NK-92 (cell line): ENCODE measurements around the gene RSPH10B2.
"Not testable (repeated sequence)": the region's sequence is repeated elsewhere in the genome, so short reads cannot be mapped to it uniquely, and the experiment has no call there.

Experiments
- DNase-seq: peaks from one replicate; lab custom pipeline; 2025; ENCODE audit not compliant: unreplicated experiment; lab: John Stamatoyannopoulos, UW

Gene RSPH10B2

DNA sequence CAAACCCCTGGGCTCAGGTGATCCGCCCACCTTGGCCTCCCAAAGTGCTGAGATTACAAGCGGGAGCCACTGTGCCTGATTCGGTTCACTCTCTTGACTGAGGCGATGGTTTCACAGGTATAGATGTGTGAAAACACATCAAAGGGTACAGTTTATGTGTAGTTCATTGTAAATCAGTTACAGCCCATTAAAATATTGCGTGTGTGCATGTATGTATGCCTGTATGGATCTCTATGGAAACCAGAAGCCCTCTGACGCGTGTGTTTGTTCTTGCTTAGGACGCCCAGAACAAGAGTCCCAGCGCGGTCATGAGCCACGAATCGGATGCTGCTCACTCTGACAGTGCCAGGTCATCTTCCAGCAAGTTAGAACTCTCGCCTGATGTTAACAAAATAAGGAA, 35.5 kb downstream of the RSPH10B2 start:
- not testable (repeated sequence) for DNase-seq

- DNase-seq, result not testable (repeated sequence)
Observed at GRCh38 chr7:6792113-6792872, 38.4 kb downstream of the RSPH10B2 start.

DNA sequence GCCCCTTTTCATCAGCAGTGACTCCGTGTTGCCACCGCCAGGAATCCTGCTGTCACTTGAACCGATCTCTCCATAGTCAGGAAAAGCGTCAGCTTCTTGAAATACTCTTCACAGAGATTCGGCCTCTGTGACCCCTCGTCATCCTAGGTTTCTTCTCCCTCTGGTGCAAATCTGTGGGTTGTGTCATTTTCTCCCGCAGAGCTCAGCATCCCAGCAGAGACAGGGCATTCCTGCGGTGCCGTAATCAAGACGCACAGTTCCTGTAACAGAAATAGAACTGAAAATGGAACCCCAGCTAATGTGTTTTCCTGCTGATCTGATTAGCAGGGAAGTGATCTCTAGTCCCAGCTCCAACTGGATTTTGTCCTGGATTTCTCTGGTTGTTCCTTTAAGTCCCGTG, 40.4 kb downstream of the RSPH10B2 start:
- DNase-seq, result not testable (repeated sequence)

DNA sequence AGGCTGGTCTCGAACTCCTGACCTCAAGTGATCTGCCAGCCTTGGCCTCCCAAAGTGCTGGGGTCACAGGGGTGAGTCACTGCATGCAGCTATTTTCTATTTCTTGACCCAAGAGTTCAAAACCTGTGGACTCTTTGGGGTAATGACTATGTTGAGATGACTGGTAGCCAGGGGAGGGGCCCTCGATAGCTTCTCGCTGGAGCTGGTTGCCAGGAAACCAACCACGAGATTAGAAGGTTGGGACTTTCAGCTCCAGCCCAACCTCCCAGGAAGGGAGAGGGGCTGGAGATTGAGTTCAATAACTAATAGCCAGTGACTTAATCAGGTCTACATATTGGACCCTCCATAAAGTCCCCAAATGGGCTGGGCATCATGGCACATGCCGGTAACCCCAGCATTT, 43.3 kb downstream of the RSPH10B2 start:
- not testable (repeated sequence) for DNase-seq

GRCh38 chr7:6798047-6798446, 44.1 kb downstream of the RSPH10B2 start:
- not testable (repeated sequence) for DNase-seq

GRCh38 chr7:6799887-6800286, 46.0 kb downstream of the RSPH10B2 start:
- DNase-seq, result not testable (repeated sequence)

GRCh38 chr7:6800331-6800730, 46.4 kb downstream of the RSPH10B2 start:
- not testable (repeated sequence) for DNase-seq

DNA sequence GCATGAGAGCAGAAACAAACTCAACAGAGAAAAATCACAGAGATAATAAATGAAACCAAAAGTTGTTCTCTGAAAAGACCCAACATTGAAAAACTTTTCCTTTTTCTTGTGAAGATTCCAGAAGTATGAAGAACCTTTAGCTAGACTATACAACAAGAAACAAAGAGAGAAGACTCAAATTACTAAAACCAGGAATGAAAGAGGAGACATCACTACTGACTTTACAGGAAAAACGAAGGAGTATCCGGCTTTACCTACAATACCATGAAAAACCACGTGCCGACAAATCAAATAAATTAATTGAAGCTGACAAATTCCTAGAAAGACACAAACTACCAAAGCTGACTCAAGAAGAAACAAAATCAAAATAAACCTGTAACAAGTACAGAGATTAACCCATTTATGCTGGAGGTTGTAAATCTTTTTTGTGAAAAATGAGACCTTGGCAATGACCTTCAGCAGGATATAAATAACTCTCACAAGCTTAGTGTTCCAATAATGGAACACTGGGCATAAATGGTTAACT, 53.6 kb downstream of the RSPH10B2 start:
- not testable (repeated sequence) for DNase-seq

DNA sequence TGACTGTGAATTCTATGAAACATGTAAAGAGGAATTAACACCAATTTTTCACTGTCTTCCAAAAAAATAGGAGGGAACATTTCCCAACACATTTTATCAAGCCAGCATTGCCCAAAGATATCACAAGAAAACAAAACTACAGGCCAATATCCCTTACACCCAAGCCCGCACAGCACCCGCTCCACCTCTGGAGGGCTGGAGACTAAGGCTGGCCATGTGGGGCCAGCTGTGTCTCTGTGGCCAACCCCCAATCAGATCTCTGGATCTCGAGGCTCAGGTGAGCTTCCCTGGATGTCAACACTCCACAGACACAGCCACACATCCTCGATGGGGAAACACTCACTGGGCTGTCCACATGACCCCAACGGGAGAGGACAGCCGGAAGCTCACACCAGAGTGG, 54.1 kb downstream of the RSPH10B2 start:
- DNase-seq, result not testable (repeated sequence)

- not testable (repeated sequence) for DNase-seq
Observed at GRCh38 chr7:6813011-6813410, 59.1 kb downstream of the RSPH10B2 start.

DNA sequence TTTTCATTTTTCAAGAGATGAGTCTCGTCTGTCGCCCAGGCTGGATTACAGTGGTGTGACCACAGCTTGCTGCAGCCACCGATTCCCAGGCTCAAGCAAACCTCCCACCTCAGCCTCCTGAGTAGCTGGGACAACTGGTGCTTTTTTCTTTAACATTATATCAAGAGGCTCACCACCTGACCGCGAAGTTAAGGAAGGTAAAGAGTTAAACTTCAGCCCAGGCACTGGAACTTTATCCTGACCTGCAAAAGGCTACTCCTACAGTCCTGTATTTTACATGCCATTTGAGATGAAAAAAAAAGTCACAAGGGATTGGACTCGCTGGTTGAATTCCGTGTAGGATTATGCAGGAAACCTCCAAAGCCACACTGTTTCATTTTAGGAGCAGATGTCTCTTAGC, 61.6 kb downstream of the RSPH10B2 start:
- not testable (repeated sequence) for DNase-seq

DNA sequence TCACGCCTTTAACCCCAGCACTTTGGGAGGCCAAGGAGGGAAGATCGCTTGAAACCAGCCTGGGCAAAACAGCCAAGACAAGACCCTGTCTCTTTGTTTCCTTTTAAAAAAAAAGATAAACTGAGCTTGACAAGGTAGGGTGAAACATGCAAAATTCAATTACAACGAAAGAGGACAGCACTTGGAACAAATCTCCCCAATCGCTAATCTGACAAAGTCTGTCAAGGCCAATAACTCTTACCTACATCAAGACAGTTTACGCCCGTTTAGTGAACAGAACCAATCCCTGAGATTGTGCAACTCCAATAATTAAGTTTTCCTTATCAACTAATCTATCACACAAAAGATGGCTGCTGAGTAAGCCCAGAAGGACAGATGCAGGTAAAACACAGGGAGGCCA, 67.7 kb downstream of the RSPH10B2 start:
- not testable (repeated sequence) for DNase-seq

DNA sequence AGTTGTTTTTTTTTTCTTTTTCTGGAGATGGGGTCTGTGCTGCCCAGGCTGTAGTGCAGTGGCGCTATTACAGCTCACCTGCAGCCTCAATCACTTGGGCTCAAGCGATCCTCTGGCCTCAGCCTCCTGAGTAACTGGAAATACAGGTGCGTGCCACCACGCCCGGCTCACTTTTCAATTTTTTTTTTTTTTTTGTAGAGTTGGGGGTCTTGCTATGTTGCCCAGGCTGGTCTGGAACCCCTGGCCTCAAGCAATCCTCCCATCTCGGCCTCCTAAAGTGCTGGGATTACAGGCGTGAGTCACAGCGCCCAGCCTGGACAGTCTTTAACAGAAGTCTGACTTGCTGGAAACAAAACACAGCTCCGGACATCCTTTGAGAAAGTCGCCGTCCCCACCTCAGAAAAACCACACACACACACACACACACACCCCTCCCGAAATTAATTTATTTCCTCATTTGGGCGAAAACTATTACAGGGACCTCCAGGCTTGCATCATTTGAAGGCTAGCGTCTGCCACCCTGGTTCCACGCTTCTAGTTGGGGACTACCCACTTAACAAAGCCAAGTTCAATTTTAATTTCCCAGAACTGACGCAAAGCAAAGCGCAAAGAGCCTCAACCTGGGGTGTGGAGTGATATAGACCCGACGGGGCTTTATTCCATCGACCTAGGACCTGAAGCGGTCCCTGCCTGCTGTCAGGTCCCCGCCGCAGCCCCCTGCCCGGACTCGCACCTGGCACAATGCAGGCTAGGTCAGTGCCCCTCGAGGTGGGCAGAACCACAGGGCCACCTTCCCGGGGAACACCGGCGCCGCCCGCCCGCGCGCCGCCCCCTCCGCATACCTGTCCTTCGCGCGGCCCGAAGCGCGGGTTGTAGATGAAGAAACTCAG, 71.6 kb downstream of the RSPH10B2 start:
- not testable (repeated sequence) for DNase-seq

- DNase-seq, result not testable (repeated sequence)
Observed at GRCh38 chr7:6826151-6826550, 72.2 kb downstream of the RSPH10B2 start, which contains the start of gene CCZ1B. Gene CCZ1B, minus strand, starts transcription at chr7:6826275. Its CDS starts 78 bp downstream, at chr7:6826197.

GRCh38 chr7:6827180-6827579, 73.3 kb downstream of the RSPH10B2 start:
- not testable (repeated sequence) for DNase-seq

GRCh38 chr7:6829616-6830015, 75.7 kb downstream of the RSPH10B2 start:
- not testable (repeated sequence) for DNase-seq

- not testable (repeated sequence) for DNase-seq
Observed at GRCh38 chr7:6830026-6830425, 76.1 kb downstream of the RSPH10B2 start.

DNA sequence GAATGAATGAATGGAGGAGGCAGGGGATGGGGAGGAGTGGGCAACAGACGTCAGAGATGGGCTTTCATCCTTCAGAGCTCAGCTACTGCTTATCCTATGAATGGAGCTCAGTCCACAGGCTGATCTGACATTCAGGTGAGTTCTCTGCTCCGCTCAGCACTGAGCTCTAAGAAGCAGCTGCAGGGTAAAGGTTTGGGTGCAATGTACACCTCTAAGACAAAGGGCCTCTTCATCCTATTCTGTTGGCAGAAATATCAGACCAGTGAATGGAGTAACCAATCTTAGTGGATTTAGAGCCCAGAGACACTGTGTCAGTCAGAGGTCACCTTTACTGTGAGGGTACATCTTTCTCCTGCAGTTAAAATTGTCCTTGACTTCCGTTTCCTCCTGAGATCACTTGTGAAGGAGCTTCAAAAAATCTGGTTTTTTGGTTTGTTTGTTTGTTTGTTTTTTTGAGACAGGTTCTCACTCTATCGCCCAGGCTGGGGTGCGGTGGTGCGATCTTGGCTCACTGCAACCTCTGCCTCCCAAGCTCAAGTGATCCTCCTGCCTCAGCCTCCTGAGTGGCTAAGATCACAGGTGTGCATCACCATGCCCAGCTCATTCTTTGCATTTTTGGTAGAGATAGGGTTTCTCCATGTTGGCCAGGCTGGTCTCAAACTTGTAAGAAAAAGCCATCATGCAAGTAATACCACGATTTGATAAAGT, 77.3 kb downstream of the RSPH10B2 start:
- no peak for DNase-seq

DNA sequence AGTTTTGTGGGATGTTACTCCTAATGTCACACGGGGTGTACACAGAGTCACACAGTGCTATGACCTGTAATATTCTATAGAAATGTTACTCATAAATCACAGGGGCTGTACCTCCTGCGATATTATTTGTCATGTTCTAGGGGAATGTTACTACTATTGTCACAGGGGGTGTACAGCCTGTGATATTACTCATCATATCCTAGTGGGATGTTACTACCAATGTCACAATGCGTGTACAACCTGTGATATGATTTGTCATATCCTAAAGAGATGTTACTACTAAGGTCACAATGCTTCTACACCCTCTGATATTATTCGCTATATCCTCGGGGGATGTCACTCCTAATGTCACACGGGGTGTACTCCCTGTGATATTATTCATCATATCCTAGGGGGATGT, 79.7 kb downstream of the RSPH10B2 start:
- no peak for DNase-seq

- DNase-seq, result not testable (repeated sequence)
Observed at GRCh38 chr7:6835521-6835920, 81.6 kb downstream of the RSPH10B2 start.

DNA sequence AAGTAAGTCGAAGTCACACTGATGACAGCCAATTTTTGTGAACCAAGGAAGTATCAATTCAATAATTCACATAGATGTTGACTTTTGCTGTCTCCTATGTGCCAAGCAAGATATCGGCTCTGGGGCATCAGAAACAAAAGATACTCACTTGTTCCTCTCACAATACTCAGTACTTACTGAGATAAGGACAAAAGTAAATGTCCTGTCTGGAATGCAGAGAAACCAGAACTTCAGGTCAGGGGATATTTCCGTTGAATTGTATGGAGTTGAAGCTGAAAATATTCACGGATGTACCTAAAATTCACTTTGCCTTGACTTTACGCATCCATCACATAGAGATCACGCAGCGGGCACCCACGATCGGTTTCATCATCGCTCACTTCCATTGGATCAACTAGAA, 83.2 kb downstream of the RSPH10B2 start:
- DNase-seq, result not testable (repeated sequence)
